HepG2 (cell line): ENCODE results near the gene RIPOR1. TPM values are rescaled to one million over a fixed set of nuclear protein-coding genes. Genes with fewer than 3 reads are reported as not detected.

Experiments used
- ARNT2 ChIP-seq: sonication (generic); formaldehyde crosslinking; IDR thresholded peaks from 2 replicates; pipeline ENCODE4 v1.8.0; 2022; ENCODE audit warnings: mild to moderate bottlenecking, low read depth, missing genetic modification reagents, moderate library complexity
- GABPB1 ChIP-seq: IDR thresholded peaks from 2 replicates; pipeline ENCODE4 v1.6.1; 2016; ENCODE audit warnings: mild to moderate bottlenecking, missing genetic modification reagents, moderate library complexity, missing compliant biosample characterization
- MNT ChIP-seq: fragments of 450-650 bp; IDR thresholded peaks from 2 replicates; pipeline ENCODE4 v1.6.1; 2016
- PAX8 ChIP-seq: sonication (generic); formaldehyde crosslinking; IDR thresholded peaks from 2 replicates; pipeline ENCODE4 v1.8.0; 2022; ENCODE audit warnings: mild to moderate bottlenecking, missing genetic modification reagents, borderline replicate concordance
- PRPF4 ChIP-seq: fragments of 200-400 bp; formaldehyde crosslinking; IDR thresholded peaks from 2 replicates; pipeline ENCODE4 v1.6.1; 2016; ENCODE audit warnings: low read length, low read depth; ENCODE audit not compliant: poor library complexity, severe bottlenecking
- SMC3 ChIP-seq: IDR thresholded peaks from 2 replicates; pipeline ENCODE4 v1.6.1; 2011; ENCODE audit warnings: low read length, improper control_type of control experiment
- SRSF1 ChIP-seq: fragments of 200-400 bp; formaldehyde crosslinking; optimal IDR thresholded peaks from 2 replicates; pipeline ENCODE3; 2017; ENCODE audit warnings: mild to moderate bottlenecking, low read depth, low read length, moderate library complexity
- STAT6 ChIP-seq: sonication (generic); formaldehyde crosslinking; IDR thresholded peaks from 2 replicates; pipeline ENCODE4 v1.4.0; 2020; ENCODE audit warnings: missing genetic modification reagents, mild to moderate bottlenecking, borderline replicate concordance
- polyA plus RNA-seq, 8 experiments: library from polyadenylated mRNA; depleted of rRNA in 3 of 8; stranded (reverse) in 7 of 8; unstranded in 1 of 8; fragments of >200 nt; fragmentation: Illumina TruSeq in 4 of 8; extraction: Trizol in 4 of 8; gene quantifications; 2 replicates each; pipeline versions ENCODE4 v1.2.1 to v1.2.3, GENCODE V29; 2011 to 2016; ENCODE audit warnings: low read depth in 4 of 8, missing spikeins in 1 of 8, mixed read lengths in 1 of 8; ENCODE audit not compliant: insufficient read depth in 1 of 8
- total RNA-seq, 5 experiments: library from RNA; depleted of rRNA; stranded (reverse); fragments of >200 nt; fragmentation: Illumina TruSeq; extraction: Trizol; gene quantifications; 2 replicates each; pipeline ENCODE4 v1.2.3, GENCODE V29; 2016; ENCODE audit warnings: low read depth in 1 of 5
- TF ChIP-seq, protein P1 (sequence below): sonication (generic); formaldehyde crosslinking; IDR thresholded peaks from 2 replicates; pipeline ENCODE4 v1.5.1; 2020; ENCODE audit warnings: missing genetic modification reagents, mild to moderate bottlenecking, borderline replicate concordance
- TF ChIP-seq, protein P2 (sequence below), 2 experiments: fragments of 450-650 bp in 1 of 2; sonication (generic) in 1 of 2; formaldehyde crosslinking in 1 of 2; IDR thresholded peaks; 2 replicates each; pipeline versions ENCODE4 v1.6.1 to v1.8.0; 2016 to 2022; ENCODE audit warnings: antibody characterized with exemption in 1 of 2, mild to moderate bottlenecking in 1 of 2, missing genetic modification reagents in 1 of 2

Gene RIPOR1
- total and polyA plus RNA-seq, 2 of the 13 experiments (the other 11 are each of a cell fraction or from before 2014, with no cell fraction given): 4.6 to 8.1 TPM

- TF ChIP-seq, protein P1, sequence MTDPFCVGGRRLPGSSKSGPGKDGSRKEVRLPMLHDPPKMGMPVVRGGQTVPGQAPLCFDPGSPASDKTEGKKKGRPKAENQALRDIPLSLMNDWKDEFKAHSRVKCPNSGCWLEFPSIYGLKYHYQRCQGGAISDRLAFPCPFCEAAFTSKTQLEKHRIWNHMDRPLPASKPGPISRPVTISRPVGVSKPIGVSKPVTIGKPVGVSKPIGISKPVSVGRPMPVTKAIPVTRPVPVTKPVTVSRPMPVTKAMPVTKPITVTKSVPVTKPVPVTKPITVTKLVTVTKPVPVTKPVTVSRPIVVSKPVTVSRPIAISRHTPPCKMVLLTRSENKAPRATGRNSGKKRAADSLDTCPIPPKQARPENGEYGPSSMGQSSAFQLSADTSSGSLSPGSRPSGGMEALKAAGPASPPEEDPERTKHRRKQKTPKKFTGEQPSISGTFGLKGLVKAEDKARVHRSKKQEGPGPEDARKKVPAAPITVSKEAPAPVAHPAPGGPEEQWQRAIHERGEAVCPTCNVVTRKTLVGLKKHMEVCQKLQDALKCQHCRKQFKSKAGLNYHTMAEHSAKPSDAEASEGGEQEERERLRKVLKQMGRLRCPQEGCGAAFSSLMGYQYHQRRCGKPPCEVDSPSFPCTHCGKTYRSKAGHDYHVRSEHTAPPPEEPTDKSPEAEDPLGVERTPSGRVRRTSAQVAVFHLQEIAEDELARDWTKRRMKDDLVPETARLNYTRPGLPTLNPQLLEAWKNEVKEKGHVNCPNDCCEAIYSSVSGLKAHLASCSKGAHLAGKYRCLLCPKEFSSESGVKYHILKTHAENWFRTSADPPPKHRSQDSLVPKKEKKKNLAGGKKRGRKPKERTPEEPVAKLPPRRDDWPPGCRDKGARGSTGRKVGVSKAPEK (CRISPR knock-in tag): no peak
- TF ChIP-seq GABPB1 (CRISPR knock-in tag): peak; percentile 96
- TF ChIP-seq ARNT2 (CRISPR knock-in tag): peak; percentile 66; the same call in 1 of the 2 replicates
- TF ChIP-seq SMC3: no peak; the same call in 1 of the 2 replicates
- TF ChIP-seq SRSF1: peak; percentile 14
- peak; percentile 88 for TF ChIP-seq STAT6 (CRISPR knock-in tag)
- TF ChIP-seq, protein P2, sequence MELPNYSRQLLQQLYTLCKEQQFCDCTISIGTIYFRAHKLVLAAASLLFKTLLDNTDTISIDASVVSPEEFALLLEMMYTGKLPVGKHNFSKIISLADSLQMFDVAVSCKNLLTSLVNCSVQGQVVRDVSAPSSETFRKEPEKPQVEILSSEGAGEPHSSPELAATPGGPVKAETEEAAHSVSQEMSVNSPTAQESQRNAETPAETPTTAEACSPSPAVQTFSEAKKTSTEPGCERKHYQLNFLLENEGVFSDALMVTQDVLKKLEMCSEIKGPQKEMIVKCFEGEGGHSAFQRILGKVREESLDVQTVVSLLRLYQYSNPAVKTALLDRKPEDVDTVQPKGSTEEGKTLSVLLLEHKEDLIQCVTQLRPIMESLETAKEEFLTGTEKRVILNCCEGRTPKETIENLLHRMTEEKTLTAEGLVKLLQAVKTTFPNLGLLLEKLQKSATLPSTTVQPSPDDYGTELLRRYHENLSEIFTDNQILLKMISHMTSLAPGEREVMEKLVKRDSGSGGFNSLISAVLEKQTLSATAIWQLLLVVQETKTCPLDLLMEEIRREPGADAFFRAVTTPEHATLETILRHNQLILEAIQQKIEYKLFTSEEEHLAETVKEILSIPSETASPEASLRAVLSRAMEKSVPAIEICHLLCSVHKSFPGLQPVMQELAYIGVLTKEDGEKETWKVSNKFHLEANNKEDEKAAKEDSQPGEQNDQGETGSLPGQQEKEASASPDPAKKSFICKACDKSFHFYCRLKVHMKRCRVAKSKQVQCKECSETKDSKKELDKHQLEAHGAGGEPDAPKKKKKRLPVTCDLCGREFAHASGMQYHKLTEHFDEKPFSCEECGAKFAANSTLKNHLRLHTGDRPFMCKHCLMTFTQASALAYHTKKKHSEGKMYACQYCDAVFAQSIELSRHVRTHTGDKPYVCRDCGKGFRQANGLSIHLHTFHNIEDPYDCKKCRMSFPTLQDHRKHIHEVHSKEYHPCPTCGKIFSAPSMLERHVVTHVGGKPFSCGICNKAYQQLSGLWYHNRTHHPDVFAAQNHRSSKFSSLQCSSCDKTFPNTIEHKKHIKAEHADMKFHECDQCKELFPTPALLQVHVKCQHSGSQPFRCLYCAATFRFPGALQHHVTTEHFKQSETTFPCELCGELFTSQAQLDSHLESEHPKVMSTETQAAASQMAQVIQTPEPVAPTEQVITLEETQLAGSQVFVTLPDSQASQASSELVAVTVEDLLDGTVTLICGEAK (IDR thresholded peaks at IDR 0.05): no peak
- TF ChIP-seq, protein P2 (CRISPR knock-in tag; IDR thresholded peaks at IDR 0.05): peak; percentile 82
- TF ChIP-seq PRPF4: no peak
- peak; percentile 97 for TF ChIP-seq MNT
- 0 out of 2 replicates have a peak, but pooled peaks have one; percentile 30 for TF ChIP-seq PAX8 (CRISPR knock-in tag)
Measured at GRCh38 chr16:67480833-67481560, 47.6 kb upstream of the RIPOR1 start, which contains the start of gene ATP6V0D1 (continued).
